Inflammatory macrophage treated with lipopolysaccharide for 1 hour (primary cell): Measurements from ENCODE around the gene BICC1.
A peak's percentile ranks its signal among the peaks of the same experiment; 100 is the strongest.
"Not testable (repeated sequence)": the region's sequence is repeated elsewhere in the genome, so short reads cannot be mapped to it uniquely, and the experiment has no call there.

ENCODE experiments used
- DNase-seq, 2 donors: peaks; one replicate each; pipeline ENCODE4 v3.0.0-alpha.2; 2020 to 2022

BICC1 gene

GRCh38 chr10:58570307-58570723, 57.6 kb downstream of the BICC1 start:
- no peak for DNase-seq

- DNase-seq = no peak
These were observed 58.3 kb downstream of the BICC1 start for GRCh38 chr10:58570979-58571378.

GRCh38 chr10:58573144-58573543, 60.5 kb downstream of the BICC1 start:
- no peak for DNase-seq

GRCh38 chr10:58574058-58574457, 61.4 kb downstream of the BICC1 start:
- DNase-seq = no peak

GRCh38 chr10:58575491-58575890, 62.8 kb downstream of the BICC1 start:
- no peak for DNase-seq

GRCh38 chr10:58576751-58577436, 64.2 kb downstream of the BICC1 start:
- no peak for DNase-seq

- peak; percentile 49 to 60 for DNase-seq
These were observed 64.7 kb downstream of the BICC1 start for GRCh38 chr10:58577437-58577777.

GRCh38 chr10:58578366-58578765, 65.7 kb downstream of the BICC1 start:
- no peak for DNase-seq

- no peak for DNase-seq
These were observed 66.5 kb downstream of the BICC1 start for GRCh38 chr10:58579011-58579655.

- DNase-seq = no peak
These were observed 69.4 kb downstream of the BICC1 start for GRCh38 chr10:58582045-58582444.

- peak; percentile 21 to 27 for DNase-seq
These were observed 72.8 kb downstream of the BICC1 start for GRCh38 chr10:58585435-58585834.

- no peak for DNase-seq
These were observed 73.9 kb downstream of the BICC1 start for GRCh38 chr10:58586282-58587245.

GRCh38 chr10:58587676-58588075, 75.0 kb downstream of the BICC1 start:
- DNase-seq = no peak

- peak in 1 of 2 donors; percentile 1 for DNase-seq
These were observed 76.1 kb downstream of the BICC1 start for GRCh38 chr10:58588673-58589265.

GRCh38 chr10:58590152-58590840, 77.6 kb downstream of the BICC1 start:
- no peak for DNase-seq

GRCh38 chr10:58590924-58591323, 78.3 kb downstream of the BICC1 start:
- DNase-seq = no peak

GRCh38 chr10:58593008-58593407, 80.3 kb downstream of the BICC1 start:
- peak; percentile 16 to 40 for DNase-seq

- not testable (repeated sequence) for DNase-seq
These were observed 84.5 kb downstream of the BICC1 start for GRCh38 chr10:58597211-58597610.

- DNase-seq = no peak
These were observed 87.4 kb downstream of the BICC1 start for GRCh38 chr10:58599927-58600553.

- no peak for DNase-seq
These were observed 95.7 kb downstream of the BICC1 start for GRCh38 chr10:58608351-58608750.

- DNase-seq = no peak
These were observed 96.3 kb downstream of the BICC1 start for GRCh38 chr10:58608826-58609531.
